HG03095 (cell line): ENCODE data around the gene GPR68.
"Not testable (repeated sequence)": the region's sequence is repeated elsewhere in the genome, so short reads cannot be mapped to it uniquely, and the experiment has no call there.

Source experiments
- ATAC-seq: cut with Tn5 transposase; IDR thresholded peaks from one replicate; pipeline ENCODE4 v1.9.1; 2021; ENCODE audit warnings: moderate library complexity; ENCODE audit not compliant: unreplicated experiment

The GPR68 gene

DNA sequence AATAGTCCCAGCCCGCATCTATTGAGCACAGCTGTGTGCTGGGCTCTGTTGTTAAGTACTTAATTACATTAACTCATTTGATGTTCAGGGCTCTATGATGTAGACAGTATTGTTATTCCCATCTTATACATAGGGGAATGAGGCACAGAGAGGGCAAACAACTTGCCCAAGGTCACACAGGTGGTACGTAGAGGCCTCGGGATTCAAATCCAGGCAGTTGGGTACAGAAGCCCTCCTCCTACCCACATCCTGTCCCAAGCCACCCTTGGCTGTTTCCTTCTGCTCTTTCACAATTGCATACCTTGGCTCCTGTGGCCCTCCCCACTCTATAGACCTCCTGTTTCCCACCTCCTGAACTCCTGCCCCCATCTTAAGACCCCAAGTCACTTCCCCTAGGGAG is 10.0 kb upstream of the GPR68 start:
- no peak for ATAC-seq

- ATAC-seq, result no peak
These were observed 9.4 kb upstream of the GPR68 start for GRCh38 chr14:91253795-91254323.

GRCh38 chr14:91252871-91253794 is 8.6 kb upstream of the GPR68 start:
- ATAC-seq, result peak; percentile 28

- no peak for ATAC-seq
These were observed 6.4 kb upstream of the GPR68 start for GRCh38 chr14:91250912-91251311.

DNA sequence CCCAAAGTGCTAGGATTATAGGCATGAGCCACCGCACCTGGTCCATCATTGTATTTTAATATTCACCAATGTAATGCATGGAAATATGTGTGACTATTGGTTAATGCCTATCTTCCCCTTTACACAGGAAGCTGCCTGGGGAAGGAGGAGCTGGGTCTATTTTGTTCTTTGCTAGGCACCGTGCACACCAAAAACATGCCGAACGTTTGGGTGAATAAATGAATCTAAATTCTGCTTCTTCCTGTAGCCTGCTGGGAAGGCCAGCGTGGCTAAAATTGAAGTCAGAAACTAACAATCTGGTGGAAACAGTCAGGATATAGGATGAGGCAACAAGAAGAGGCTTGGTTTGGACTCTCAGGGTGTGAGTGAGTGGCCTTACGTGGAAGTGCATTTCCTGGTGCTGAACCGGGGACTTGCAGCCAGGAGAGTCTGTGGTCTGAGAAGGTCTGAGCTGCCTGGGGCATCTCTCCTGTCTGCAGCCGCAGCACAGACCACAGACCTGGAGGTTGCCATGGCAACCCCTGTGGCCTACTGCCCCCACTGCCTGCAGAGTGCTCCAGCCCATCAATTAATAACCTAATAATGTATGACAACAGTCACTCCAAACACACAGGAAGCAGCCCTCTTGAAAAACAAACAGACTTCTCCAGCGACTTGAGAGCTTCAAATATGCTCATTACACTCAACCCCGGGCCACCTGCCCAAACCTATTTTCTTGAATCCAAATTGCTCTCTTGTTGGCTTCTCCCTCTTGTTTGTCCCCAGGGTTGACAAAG is 5.5 kb upstream of the GPR68 start:
- ATAC-seq, result peak; percentile 84

DNA sequence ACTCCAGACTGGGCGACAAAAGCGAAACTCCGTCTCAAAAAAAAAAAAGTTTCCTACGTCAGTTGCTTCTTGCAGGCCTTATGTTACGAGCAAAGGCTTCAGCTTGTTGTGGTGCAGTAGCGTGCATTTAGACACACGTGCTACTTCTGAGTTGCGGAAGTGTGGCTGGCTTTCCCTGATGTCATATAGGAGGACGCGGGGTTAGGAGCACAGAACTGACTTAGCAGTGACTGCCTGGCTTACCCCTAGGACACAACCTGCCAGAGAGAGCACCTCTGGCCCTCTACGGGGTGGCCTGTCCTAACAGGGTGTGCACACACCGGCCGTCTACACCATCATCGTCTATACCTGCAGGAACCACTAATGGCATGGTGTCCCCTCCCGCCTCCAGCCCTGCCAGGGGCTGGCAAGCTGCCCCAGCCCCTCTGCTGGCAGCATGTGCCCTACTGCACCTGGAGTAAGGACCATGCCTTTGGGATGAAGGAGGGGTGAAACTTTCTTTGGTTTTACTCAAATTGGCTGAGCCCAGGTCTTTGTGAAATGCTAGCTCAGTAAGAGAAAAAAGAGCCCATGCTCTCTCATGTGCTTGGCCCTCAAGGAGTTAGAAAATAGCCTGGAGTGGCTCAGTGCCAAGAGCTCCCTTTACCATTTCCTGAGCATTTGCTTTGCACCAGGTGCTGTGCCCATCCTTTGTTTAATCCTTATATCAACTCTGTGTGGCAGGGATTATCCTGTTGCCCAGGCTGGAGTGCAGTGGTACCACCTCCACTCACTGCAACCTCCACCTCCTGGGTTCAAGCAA is 1.7 kb upstream of the GPR68 start:
- no peak for ATAC-seq

DNA sequence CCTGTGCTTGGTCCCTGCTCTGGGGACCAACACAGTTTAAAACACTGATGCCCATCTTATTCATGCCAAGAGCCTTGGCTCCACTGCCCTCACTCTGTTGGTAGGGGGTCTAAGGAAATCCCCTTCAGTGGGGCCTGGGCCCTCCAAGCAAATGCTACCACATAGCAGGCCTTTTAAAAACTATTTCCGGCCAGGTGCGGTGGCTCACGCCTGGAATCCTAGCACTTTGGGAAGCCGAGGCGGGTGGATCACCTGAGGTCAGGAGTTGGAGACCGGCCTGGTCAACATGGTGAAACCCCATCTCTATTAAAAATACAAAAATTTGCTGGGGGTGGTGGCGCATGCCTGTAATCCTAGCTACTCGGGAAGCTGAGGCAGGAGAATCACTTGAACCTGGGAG is 1.1 kb upstream of the GPR68 start:
- not testable (repeated sequence) for ATAC-seq

- ATAC-seq, result no peak
These were observed 525 bp upstream of the GPR68 start for GRCh38 chr14:91245029-91245428.

DNA sequence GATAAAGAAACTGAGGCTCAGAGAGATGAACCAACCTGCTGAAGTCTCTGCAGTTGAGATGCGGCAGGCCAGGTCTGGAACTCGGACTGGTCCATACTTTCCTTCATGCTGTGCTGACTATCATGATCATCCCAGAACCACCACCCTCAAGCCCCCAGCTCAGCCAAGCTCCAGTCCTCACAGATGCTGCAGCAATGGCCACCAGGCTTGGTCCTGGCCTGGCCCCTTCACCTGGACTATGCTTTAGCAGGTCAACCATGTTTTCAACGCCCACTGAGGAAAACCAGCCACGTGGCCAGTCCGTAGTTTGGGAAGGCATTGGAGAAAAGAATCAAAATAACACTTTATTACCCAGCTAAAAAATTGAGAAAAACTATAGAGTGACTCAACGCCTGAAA is 1.4 kb downstream of the GPR68 start:
- ATAC-seq, result no peak

DNA sequence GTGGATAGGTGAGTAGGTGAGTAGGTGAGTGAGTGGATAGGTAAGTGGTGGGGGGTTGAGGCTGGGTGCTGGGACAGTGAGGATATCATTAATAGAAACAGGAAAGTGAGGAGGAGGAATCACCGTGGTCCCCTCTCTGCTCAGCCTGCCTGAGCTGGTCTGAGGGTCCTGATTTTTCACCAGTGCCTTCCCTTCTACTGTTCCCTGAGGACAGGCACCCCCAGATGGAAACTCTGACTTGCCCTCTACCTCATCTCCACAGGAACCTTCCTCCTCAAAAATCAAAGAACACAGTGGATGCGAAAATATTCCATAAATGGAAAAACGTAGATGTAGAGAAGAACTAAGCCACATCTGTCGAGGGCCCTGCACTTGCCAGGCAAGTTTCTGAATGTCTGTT is 1.9 kb downstream of the GPR68 start:
- ATAC-seq, result no peak

DNA sequence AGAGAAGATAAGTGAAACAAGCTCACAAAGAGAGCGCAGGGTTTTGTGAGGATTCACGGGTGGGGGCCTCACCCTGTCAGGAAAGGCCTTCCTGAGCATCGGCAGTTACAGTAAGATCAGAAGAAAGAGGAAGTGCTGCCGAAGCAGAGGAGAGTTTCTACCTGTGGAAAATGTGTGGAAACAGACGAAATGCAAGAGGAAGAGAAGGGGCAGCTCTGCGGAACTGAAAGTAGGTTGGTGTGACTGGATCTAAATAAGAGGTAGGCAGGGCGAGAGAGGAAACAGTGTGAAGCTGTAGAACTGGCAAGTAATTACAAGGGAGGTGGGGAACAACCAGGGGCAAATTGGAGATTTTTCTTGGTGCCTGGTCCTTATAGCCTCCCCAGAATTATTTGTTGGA is 2.6 kb downstream of the GPR68 start:
- peak; percentile 53 for ATAC-seq

GRCh38 chr14:91238661-91239060 is 5.8 kb downstream of the GPR68 start:
- no peak for ATAC-seq

GRCh38 chr14:91238085-91238484 is 6.4 kb downstream of the GPR68 start:
- no peak for ATAC-seq

DNA sequence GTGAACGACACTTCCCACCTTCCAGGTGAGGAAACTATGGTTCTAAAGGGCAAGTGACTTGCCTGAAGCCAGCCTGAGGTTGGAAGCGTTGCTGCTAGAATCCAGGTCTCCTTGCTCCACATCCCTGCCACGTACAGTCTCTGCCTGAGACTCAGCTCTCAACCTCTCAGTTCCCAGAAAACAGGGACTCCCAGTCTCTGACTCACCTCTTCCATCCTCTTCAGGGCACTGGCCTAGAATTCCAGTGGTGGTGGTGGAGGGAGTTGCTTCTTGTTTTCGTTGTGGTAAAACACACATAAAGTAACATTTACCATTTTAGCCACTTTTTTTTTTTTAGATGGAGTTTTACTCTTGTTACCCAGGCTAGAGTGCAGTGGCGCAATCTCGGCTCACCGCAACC is 7.3 kb downstream of the GPR68 start:
- no peak for ATAC-seq

- no peak for ATAC-seq
These were observed 8.7 kb downstream of the GPR68 start for GRCh38 chr14:91235841-91236240.

GRCh38 chr14:91234791-91235114 is 9.8 kb downstream of the GPR68 start:
- ATAC-seq, result no peak

- no peak for ATAC-seq
These were observed 10.3 kb downstream of the GPR68 start for GRCh38 chr14:91233936-91234790.

DNA sequence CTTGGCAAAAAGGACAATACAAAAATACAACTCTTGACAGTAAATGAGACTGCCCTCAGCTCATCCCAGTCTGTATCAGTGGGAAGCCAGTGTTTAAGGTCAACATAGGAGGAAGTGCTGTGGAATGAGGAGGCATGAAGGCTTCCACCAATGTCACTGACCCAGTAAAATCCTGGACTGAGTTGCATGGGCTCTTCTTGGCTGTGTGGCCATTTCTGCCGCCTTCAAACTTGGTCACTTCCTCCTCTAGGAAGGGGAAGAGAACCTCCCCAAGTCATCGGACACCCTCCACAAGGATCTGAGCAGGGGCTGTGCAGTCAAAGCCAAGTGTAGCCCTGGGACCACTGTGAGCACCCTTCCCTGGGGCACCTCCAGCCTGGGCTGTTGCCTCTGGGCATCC is 11.9 kb downstream of the GPR68 start:
- no peak for ATAC-seq

- ATAC-seq, result no peak
These were observed 12.5 kb downstream of the GPR68 start for GRCh38 chr14:91232052-91232451.

- no peak for ATAC-seq
These were observed 13.1 kb downstream of the GPR68 start for GRCh38 chr14:91231446-91231845.
